GM12892 (cell line): ENCODE results near the gene FGF12.

Experiments used
- DNase-seq: peaks from one replicate; pipeline ENCODE4 v3.0.0; 2011; ENCODE audit not compliant: insufficient read length
- FAIRE-seq: peaks from 2 replicates; lab custom pipeline; 2011; peaks lifted over from hg19 to GRCh38; lab: Jason Lieb, UNC
- POLR2A ChIP-seq: IDR thresholded peaks from 2 replicates; pipeline ENCODE4 v1.6.1; 2011; ENCODE audit warnings: low read depth, low read length, control low read depth
- POLR2AphosphoS5 ChIP-seq: IDR thresholded peaks from 2 replicates; pipeline ENCODE4 v1.6.1; 2011; ENCODE audit warnings: low read depth, low read length, control low read depth
- TAF1 ChIP-seq: IDR thresholded peaks from 2 replicates; pipeline ENCODE4 v1.6.1; 2011; ENCODE audit warnings: low read depth, mild to moderate bottlenecking, control low read depth, low read length, borderline replicate concordance

FGF12 gene

GRCh38 chr3:192675958-192676649 lies 51.2 kb downstream of the FGF12 start:
- no peak for FAIRE-seq

GRCh38 chr3:192655628-192656027 lies 71.7 kb downstream of the FGF12 start:
- DNase-seq (no peak), FAIRE-seq (no peak)
- no peak for TF ChIP-seq POLR2AphosphoS5

More at GRCh38 chr3:192675958-192676649, 51.2 kb downstream of the FGF12 start:
- TF ChIP-seq TAF1 = no peak
- TF ChIP-seq POLR2AphosphoS5 = no peak
- TF ChIP-seq POLR2A = no peak
- no peak for DNase-seq

GRCh38 chr3:192655040-192655439 lies 72.3 kb downstream of the FGF12 start:
- FAIRE-seq = no peak
- DNase-seq = no peak
- TF ChIP-seq POLR2A (no peak), POLR2AphosphoS5 (no peak)

- FAIRE-seq (no peak), DNase-seq (no peak)
- TF ChIP-seq POLR2A (no peak), POLR2AphosphoS5 (no peak), TAF1 (no peak)
Measured at GRCh38 chr3:192653862-192654261, 73.5 kb downstream of the FGF12 start.

- FAIRE-seq = no peak
- DNase-seq = no peak
- TF ChIP-seq POLR2A = no peak
- no peak for TF ChIP-seq TAF1
- no peak for TF ChIP-seq POLR2AphosphoS5
Measured at GRCh38 chr3:192652727-192653126, 74.6 kb downstream of the FGF12 start.

- no peak for FAIRE-seq
Measured at GRCh38 chr3:192651836-192652512, 75.4 kb downstream of the FGF12 start.

GRCh38 chr3:192645437-192645836 lies 81.9 kb downstream of the FGF12 start:
- DNase-seq (no peak), FAIRE-seq (no peak)
- TF ChIP-seq POLR2AphosphoS5 (no peak), POLR2A (no peak), TAF1 (no peak)

More at GRCh38 chr3:192651836-192652512, 75.4 kb downstream of the FGF12 start:
- no peak for TF ChIP-seq TAF1
- no peak for TF ChIP-seq POLR2AphosphoS5
- no peak for TF ChIP-seq POLR2A
- DNase-seq = no peak

- DNase-seq = no peak
- no peak for TF ChIP-seq TAF1
- TF ChIP-seq POLR2A = no peak
- TF ChIP-seq POLR2AphosphoS5 = no peak
- FAIRE-seq = no peak
Measured at GRCh38 chr3:192642651-192643050, 84.7 kb downstream of the FGF12 start.

GRCh38 chr3:192641919-192642318 lies 85.4 kb downstream of the FGF12 start:
- TF ChIP-seq POLR2A = no peak
- TF ChIP-seq POLR2AphosphoS5 = no peak
- no peak for TF ChIP-seq TAF1
- FAIRE-seq (no peak), DNase-seq (no peak)

GRCh38 chr3:192639987-192640386 lies 87.4 kb downstream of the FGF12 start:
- no peak for TF ChIP-seq TAF1
- TF ChIP-seq POLR2AphosphoS5 = no peak
- TF ChIP-seq POLR2A = no peak
- DNase-seq (no peak), FAIRE-seq (no peak)

GRCh38 chr3:192637803-192638202 lies 89.5 kb downstream of the FGF12 start:
- DNase-seq (no peak), FAIRE-seq (no peak)
- TF ChIP-seq TAF1 (no peak), POLR2AphosphoS5 (no peak), POLR2A (no peak)

GRCh38 chr3:192636517-192637444 lies 90.6 kb downstream of the FGF12 start:
- TF ChIP-seq POLR2AphosphoS5 = no peak
- DNase-seq (no peak), FAIRE-seq (no peak)
